GM10266 (cell line): ENCODE measurements around the gene NEURL1.

Experiments
- DNase-seq: peaks from one replicate; pipeline ENCODE4 v3.0.0; 2012; ENCODE audit errors: extremely low spot score
- TF ChIP-seq, protein P1 (sequence below): IDR thresholded peaks from 2 replicates; pipeline ENCODE4 v1.5.1; 2012; ENCODE audit warnings: mild to moderate bottlenecking, low read depth; ENCODE audit not compliant: control insufficient read depth, insufficient read depth; ENCODE audit errors: missing control alignments

Gene NEURL1

DNA sequence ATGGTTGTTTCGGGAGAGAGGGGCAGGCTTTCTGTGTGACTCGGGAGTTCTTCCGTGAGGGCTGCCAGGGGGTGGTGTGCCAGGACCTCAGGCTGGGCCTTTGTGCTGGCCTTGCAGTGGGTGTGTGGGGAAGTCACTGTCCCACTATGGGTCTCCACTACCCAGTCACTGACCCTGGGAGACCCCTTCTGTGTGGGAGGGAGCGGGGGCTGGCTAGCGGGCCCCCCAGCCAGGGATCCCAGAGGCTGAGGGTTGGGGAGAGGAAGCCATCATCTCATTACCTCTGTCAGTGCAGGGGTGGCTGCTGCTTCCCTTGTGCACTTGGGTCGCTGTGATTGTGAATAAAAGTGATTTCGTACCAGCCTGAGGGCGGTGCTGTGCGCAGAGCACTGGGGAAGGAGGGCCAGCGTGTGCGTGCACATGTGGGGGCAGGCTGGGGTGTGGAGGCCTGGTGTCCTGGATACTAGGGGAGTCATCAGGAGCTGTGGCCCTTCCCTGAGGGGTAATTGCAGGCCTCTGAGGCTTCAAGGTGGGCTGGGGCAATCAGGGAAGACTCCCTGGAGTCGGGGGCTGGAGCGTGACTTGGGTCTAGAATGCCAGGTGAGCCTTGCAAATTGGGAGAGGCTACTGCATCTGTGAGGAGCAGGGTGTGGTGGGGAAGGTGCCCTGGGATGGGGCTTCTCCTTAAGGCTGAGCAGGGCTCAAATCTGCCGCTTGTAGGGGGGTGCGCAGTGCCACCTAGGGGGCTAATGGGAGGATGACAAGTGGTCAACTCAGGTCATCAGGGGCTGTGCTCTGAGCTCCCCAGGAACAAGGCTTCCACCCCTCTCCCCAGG lies 98.9 kb downstream of the NEURL1 start:
- TF ChIP-seq, protein P1, sequence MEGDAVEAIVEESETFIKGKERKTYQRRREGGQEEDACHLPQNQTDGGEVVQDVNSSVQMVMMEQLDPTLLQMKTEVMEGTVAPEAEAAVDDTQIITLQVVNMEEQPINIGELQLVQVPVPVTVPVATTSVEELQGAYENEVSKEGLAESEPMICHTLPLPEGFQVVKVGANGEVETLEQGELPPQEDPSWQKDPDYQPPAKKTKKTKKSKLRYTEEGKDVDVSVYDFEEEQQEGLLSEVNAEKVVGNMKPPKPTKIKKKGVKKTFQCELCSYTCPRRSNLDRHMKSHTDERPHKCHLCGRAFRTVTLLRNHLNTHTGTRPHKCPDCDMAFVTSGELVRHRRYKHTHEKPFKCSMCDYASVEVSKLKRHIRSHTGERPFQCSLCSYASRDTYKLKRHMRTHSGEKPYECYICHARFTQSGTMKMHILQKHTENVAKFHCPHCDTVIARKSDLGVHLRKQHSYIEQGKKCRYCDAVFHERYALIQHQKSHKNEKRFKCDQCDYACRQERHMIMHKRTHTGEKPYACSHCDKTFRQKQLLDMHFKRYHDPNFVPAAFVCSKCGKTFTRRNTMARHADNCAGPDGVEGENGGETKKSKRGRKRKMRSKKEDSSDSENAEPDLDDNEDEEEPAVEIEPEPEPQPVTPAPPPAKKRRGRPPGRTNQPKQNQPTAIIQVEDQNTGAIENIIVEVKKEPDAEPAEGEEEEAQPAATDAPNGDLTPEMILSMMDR = peak; percentile 73
- peak; percentile 84 for DNase-seq

DNA sequence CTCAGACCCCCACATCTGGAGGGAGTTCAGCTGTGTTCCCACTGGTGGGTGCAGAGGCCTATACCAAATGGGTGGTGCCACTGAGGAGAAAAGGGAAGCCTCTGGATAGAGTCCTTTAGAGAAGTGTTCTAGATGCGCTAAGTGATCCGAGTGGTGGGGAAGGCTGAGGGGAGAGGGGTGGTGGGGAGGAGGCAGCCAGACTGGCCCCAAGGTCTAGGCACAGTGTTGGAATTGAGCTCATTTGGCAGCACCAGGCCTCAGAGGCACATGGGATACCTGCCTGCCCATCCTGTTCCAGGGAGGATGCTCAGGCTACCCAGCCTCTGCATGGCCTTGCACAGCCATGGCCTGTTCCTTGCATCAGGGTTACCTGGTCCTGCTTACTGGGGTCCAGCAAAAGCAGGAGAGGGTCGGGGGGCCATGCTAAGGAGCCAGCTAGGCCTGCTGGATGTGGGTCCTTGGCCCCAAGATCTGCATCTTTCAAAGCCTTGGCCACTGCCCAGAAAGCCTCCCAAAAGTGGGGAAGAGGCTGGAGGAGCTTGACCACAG lies 99.6 kb downstream of the NEURL1 start:
- DNase-seq = no peak
- TF ChIP-seq, protein P1 = no peak

DNA sequence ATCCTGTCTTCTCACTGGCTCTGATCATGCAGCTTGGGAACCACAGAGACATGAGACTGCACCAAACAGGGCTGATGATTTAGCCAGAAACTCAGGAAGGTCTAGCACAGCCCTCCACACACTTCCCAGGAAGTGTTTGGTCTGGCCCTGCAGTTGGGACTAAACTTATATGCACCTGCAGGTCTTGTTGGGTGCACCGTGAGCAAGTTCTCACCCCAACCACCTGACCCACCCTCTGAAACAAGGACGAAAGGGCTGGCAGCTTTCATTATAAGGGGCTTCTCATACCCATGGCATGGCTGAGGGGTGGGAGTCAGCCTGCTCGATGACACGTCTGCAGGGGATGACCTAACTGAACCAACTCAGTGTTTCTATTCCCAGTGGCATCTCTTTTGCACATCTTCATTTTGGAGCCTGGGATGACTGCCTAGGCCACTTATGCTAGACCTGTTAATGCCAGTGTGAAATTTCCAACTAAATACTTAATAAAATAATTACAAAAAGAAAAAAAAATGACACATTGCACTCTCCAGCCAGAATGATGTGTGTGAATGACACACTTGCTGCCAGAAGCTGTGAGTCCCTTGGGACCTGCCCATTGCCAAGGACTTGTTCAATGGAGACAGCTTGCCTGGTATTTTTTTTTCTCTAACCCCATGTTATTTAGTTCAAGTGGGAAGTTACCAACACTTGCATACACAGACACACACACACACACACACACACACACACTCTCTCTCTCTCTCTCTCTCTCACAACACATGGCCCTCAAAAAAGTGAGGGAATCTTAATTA lies 102.6 kb downstream of the NEURL1 start:
- no peak for DNase-seq

DNA sequence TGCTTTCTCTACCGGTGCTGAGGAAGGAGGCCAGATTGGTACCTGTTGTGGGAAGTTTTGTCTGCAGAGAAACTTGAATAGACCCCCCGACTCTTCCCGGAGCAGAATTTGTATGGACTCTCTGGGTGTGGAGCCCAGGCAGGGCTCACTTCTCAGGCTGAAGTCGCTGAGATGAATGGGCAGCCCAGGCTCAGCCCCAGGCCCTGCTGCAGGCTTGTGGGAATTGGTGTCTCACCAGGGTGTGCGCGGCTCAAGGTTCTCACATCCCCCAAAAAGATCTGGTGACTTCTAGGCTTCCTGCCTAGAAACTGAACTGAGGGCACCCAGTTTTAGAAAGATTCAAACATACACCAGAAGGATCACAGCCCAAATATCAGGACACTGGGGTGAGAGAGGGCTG lies 103.5 kb downstream of the NEURL1 start:
- no peak for DNase-seq
- TF ChIP-seq, protein P1 = no peak

More for the DNA sequence above, 102.6 kb downstream of the NEURL1 start:
- TF ChIP-seq, protein P1 = no peak

DNA sequence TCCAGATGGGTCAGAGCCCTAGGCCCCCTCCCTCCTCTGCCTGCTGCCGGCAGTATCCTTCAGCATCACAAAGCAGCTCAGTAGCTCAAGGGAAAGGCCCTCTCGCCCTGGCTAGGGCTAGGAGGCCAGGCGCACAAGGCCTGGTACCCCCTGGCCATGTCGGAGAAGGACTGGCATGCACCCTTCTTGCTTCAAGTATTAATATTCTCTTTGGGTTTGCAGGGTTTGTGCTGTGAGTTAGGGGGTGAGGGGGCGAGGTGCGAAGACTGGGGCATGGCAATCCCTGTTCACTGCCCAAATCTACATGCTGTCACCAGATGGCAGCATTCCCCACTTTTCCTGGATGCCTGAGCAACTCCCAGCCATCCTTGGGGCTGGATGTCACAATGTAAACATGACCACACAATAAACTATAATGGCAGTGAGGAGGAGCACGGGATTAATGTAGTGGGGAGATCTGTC lies 105.2 kb downstream of the NEURL1 start:
- DNase-seq = peak; percentile 78

DNA sequence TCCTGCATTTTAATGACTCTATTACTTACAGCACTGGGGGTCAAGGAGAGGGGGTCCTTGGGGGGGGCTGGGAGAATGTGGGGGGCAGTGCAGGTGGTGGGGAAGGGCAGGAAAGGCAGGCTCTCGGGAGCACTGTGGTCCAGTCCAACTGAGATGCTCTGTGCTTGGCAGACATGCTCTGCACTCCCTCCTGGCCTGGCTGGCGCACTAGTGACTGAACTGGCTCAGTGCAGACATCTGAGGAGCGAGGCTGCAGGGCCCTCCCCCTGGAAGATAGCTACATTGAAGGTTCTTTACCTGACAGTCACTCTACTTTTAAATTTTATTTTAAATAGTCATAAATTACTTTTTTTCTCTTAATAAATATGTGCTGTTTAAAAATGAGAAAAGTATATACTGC lies 105.7 kb downstream of the NEURL1 start:
- no peak for DNase-seq
- TF ChIP-seq, protein P1 = no peak

More for the DNA sequence above, 105.2 kb downstream of the NEURL1 start:
- TF ChIP-seq, protein P1 = peak; percentile 56
